Astrocyte (in vitro differentiated cells and primary cell): ENCODE data around the gene TK2.

Source experiments
- CTCF ChIP-seq: IDR thresholded peaks from 2 replicates; pipeline ENCODE4 v1.5.1; 2011; ENCODE audit warnings: low read depth, mild to moderate bottlenecking, inconsistent platforms, low read length, moderate library complexity; ENCODE audit not compliant: insufficient read depth
- EZH2 ChIP-seq: IDR thresholded peaks from 2 replicates; pipeline ENCODE4 v1.6.1; 2012; ENCODE audit warnings: mild to moderate bottlenecking, low read length, inconsistent platforms; ENCODE audit not compliant: insufficient read depth

GRCh38 chr16:66591018-66591417, 41.1 kb upstream of the TK2 start:
- TF ChIP-seq CTCF: no peak
- no peak for TF ChIP-seq EZH2
